H9 (cell line): ENCODE results near the gene SLC35B2. TPM values are rescaled to one million over a fixed set of nuclear protein-coding genes. Genes with fewer than 3 reads are reported as not detected.

Source experiments
- DNase-seq: peaks from one replicate; pipeline ENCODE4 v3.0.0-alpha.2; 2017
- H2AFZ ChIP-seq: one replicate; pipeline ENCODE4 v1.6.1; 2013; ENCODE audit warnings: mild to moderate bottlenecking, low read length, control low read depth, moderate library complexity
- H2AK5ac ChIP-seq: 2 replicates; pipeline ENCODE4 v1.6.1; 2013; ENCODE audit warnings: low read length, control low read depth, mixed read lengths; ENCODE audit not compliant: insufficient read length
- H2BK120ac ChIP-seq: one replicate; pipeline ENCODE4 v1.6.1; 2013; ENCODE audit warnings: low read depth, mild to moderate bottlenecking, low read length, control low read depth, inconsistent platforms; ENCODE audit not compliant: poor library complexity, severe bottlenecking
- H2BK12ac ChIP-seq: 2 replicates; pipeline ENCODE4 v1.6.1; 2013; ENCODE audit warnings: low read length, control low read depth, mixed read lengths, low read depth; ENCODE audit not compliant: insufficient read length
- H2BK15ac ChIP-seq: 2 replicates; pipeline ENCODE4 v1.6.1; 2013; ENCODE audit warnings: low read depth, low read length, control low read depth
- H2BK20ac ChIP-seq: one replicate; pipeline ENCODE4 v1.6.1; 2013; ENCODE audit warnings: low read depth, mild to moderate bottlenecking, low read length, control low read depth, inconsistent platforms; ENCODE audit not compliant: poor library complexity, severe bottlenecking
- H2BK5ac ChIP-seq: 2 replicates; pipeline ENCODE4 v1.6.1; 2013; ENCODE audit warnings: low read length, control low read depth, mixed read lengths; ENCODE audit not compliant: insufficient read length
- H3K14ac ChIP-seq: 2 replicates; pipeline ENCODE4 v1.6.1; 2013; ENCODE audit warnings: low read length, control low read depth; ENCODE audit not compliant: insufficient read depth
- H3K18ac ChIP-seq: 2 replicates; pipeline ENCODE4 v1.6.1; 2013; ENCODE audit warnings: low read depth, mild to moderate bottlenecking, mixed read lengths, low read length, control low read depth; ENCODE audit not compliant: insufficient read length
- H3K23ac ChIP-seq: 2 replicates; pipeline ENCODE4 v1.6.1; 2013; ENCODE audit warnings: low read length, control low read depth, mixed read lengths, low read depth; ENCODE audit not compliant: insufficient read length
- H3K23me2 ChIP-seq: 2 replicates; pipeline ENCODE4 v1.6.1; 2013; ENCODE audit warnings: low read depth, mild to moderate bottlenecking, mixed read lengths, low read length, control low read depth; ENCODE audit not compliant: insufficient read length, poor library complexity, severe bottlenecking
- H3K27ac ChIP-seq: 2 replicates; pipeline ENCODE4 v1.5.1; 2013; ENCODE audit warnings: low read length, control low read depth, mixed read lengths, low read depth; ENCODE audit not compliant: insufficient read length
- H3K27me3 ChIP-seq: 2 replicates; pipeline ENCODE4 v1.6.1; 2013; ENCODE audit warnings: low read length, control low read depth, inconsistent platforms; ENCODE audit not compliant: insufficient read depth
- H3K4ac ChIP-seq: 2 replicates; pipeline ENCODE4 v1.6.1; 2013; ENCODE audit warnings: low read depth, mild to moderate bottlenecking, control low read depth, inconsistent platforms, low read length, moderate library complexity
- H3K4me1 ChIP-seq: 2 replicates; pipeline ENCODE4 v1.6.1; 2013; ENCODE audit warnings: low read length, control low read depth, inconsistent platforms; ENCODE audit not compliant: insufficient read depth
- H3K4me2 ChIP-seq: 2 replicates; pipeline ENCODE4 v1.6.1; 2013; ENCODE audit warnings: low read length, control low read depth, mixed read lengths; ENCODE audit not compliant: insufficient read length, insufficient read depth
- H3K56ac ChIP-seq: 2 replicates; pipeline ENCODE4 v1.6.1; 2013; ENCODE audit warnings: low read depth, mild to moderate bottlenecking, mixed read lengths, low read length, control low read depth; ENCODE audit not compliant: insufficient read length
- H3K79me1 ChIP-seq: 2 replicates; pipeline ENCODE4 v1.6.1; 2013; ENCODE audit warnings: low read depth, mild to moderate bottlenecking, moderate library complexity, low read length, control low read depth, inconsistent platforms; ENCODE audit not compliant: insufficient read depth, poor library complexity, severe bottlenecking
- H3K79me2 ChIP-seq: 2 replicates; pipeline ENCODE4 v1.6.1; 2013; ENCODE audit warnings: low read length, control low read depth, inconsistent platforms; ENCODE audit not compliant: insufficient read depth
- H3K9ac ChIP-seq: 2 replicates; pipeline ENCODE4 v1.6.1; 2013; ENCODE audit warnings: low read length, control low read depth, mixed read lengths; ENCODE audit not compliant: insufficient read length; ENCODE audit errors: extremely low read depth
- H3K9me3 ChIP-seq: one replicate; pipeline ENCODE4 v1.6.1; 2013; ENCODE audit warnings: low read depth, low read length, inconsistent platforms; ENCODE audit not compliant: control insufficient read depth
- H3T11ph ChIP-seq: one replicate; pipeline ENCODE4 v1.6.1; 2013; ENCODE audit warnings: mild to moderate bottlenecking, low read length, control low read depth, inconsistent platforms
- H4K20me1 ChIP-seq: one replicate; pipeline ENCODE4 v1.6.1; 2013; ENCODE audit not compliant: control insufficient read depth, insufficient read length, insufficient read depth
- H4K5ac ChIP-seq: 2 replicates; pipeline ENCODE4 v1.6.1; 2013; ENCODE audit warnings: low read depth, mild to moderate bottlenecking, mixed read lengths, low read length, control low read depth; ENCODE audit not compliant: insufficient read length
- H4K8ac ChIP-seq: replicated peaks from 2 replicates; pipeline ENCODE4 v1.6.1; 2013; ENCODE audit warnings: low read length, control low read depth, mixed read lengths, low read depth; ENCODE audit not compliant: insufficient read length
- H4K91ac ChIP-seq: 2 replicates; pipeline ENCODE4 v1.6.1; 2013; ENCODE audit warnings: low read depth, mild to moderate bottlenecking, moderate library complexity, mixed read lengths, low read length, control low read depth; ENCODE audit not compliant: insufficient read length
- H3K27ac Mint-ChIP-seq, 3 experiments: 2 replicates in 2 of 3; 3 replicates in 1 of 3; pipeline ENCODE4 v1.8.0; 2020 to 2021; ENCODE audit warnings: mixed read lengths in 3 of 3, mild to moderate bottlenecking in 1 of 3, moderate library complexity in 1 of 3
- H3K27me3 Mint-ChIP-seq: 2 replicates; pipeline ENCODE4 v1.8.0; 2021; ENCODE audit warnings: low read depth, mild to moderate bottlenecking, moderate library complexity, mixed read lengths
- H3K36me3 Mint-ChIP-seq, 3 experiments: 2 replicates in 2 of 3; 3 replicates in 1 of 3; pipeline ENCODE4 v1.8.0; 2020 to 2021; ENCODE audit warnings: low read depth in 3 of 3, mixed read lengths in 3 of 3; ENCODE audit not compliant: insufficient read depth in 1 of 3
- H3K4me1 Mint-ChIP-seq, 2 experiments: 2 replicates each; pipeline ENCODE4 v1.8.0; 2020; ENCODE audit warnings: mixed read lengths in 2 of 2
- H3K4me3 Mint-ChIP-seq, 2 experiments: 2 replicates in 1 of 2; 3 replicates in 1 of 2; pipeline ENCODE4 v1.8.0; 2020 to 2021; ENCODE audit warnings: mild to moderate bottlenecking in 2 of 2, mixed read lengths in 2 of 2, moderate library complexity in 1 of 2
- H3K9me3 Mint-ChIP-seq, 2 experiments: 2 replicates in 1 of 2; 3 replicates in 1 of 2; pipeline ENCODE4 v1.8.0; 2020; ENCODE audit warnings: mild to moderate bottlenecking in 2 of 2, mixed read lengths in 2 of 2, moderate library complexity in 1 of 2
- CTCF ChIP-seq: fragments of 200-600 bp; sonication (generic); conservative IDR thresholded peaks from 3 replicates; pipeline ENCODE4 v1.8.0; 2021; ENCODE audit warnings: antibody characterized with exemption, mild to moderate bottlenecking
- WGBS: extraction: QIAGEN DNeasy Blood & Tissue Kit; methylation state at CpG from one replicate; pipeline ENCODE4 v1.1.7; 2013; ENCODE audit warnings: missing lambda C conversion rate, low lambda C conversion rate, mixed read lengths; ENCODE audit not compliant: insufficient read length; ENCODE audit errors: extremely low coverage; 5-methylcytosine and 5-hydroxymethylcytosine counted together
- total RNA-seq: library from RNA; stranded (reverse); gene quantifications from 2 replicates; pipeline ENCODE4 v1.2.1, GENCODE V29; 2021

SLC35B2 gene
- total RNA-seq, 1 experiment from 2014 or later = 34.5 TPM

GRCh38 chr6:44253307-44254101, 3.8 kb downstream of the SLC35B2 start:
- no CpG with 5 or more reads among the region's 10 CpGs for WGBS
- H3K79me1 ChIP-seq = no peaks in the 10 kb centered on the region
- H2BK120ac ChIP-seq = no peak overlapping the region
- H3K79me2 ChIP-seq = peaks cover 11% of the 10 kb centered on the region; the same call in 1 of the 2 replicates
- DNase-seq = peak; percentile 75
- no peaks in the 10 kb centered on the region for H4K20me1 ChIP-seq
- peak; percentile 73 for TF ChIP-seq CTCF
- Mint-ChIP-seq H3K36me3 (peaks cover 56 to 81% (median 74%) of the 10 kb centered on the region in 3 experiments), H3K27ac (peak overlapping the region; percentile 24 to 92 (median 77); a peak in 3 of 7 replicates), H3K4me1 (peaks cover 58 to 63% of the 10 kb centered on the region in 2 experiments), H3K9me3 (no peaks in the 10 kb centered on the region), H3K4me3 (peak overlapping the region; percentile 5 to 63; a peak in 3 of 5 replicates), H3K27me3 (peaks cover 11% of the 10 kb centered on the region)
- H3K27ac ChIP-seq = no peak overlapping the region
- H3K27me3 ChIP-seq = no peaks in the 10 kb centered on the region
- H3K4me1 ChIP-seq = peaks cover 5% of the 10 kb centered on the region; the same call in 1 of the 2 replicates
- no peak overlapping the region for H3K4me2 ChIP-seq
- H3K56ac ChIP-seq = no peak overlapping the region
- H3K23me2 ChIP-seq = peaks cover 8% of the 10 kb centered on the region
- H2AFZ ChIP-seq = no peak overlapping the region
- H3K4ac ChIP-seq = no peak overlapping the region
- no peak overlapping the region for H2BK12ac ChIP-seq
- H2BK5ac ChIP-seq = no peak overlapping the region
- no peak overlapping the region for H4K5ac ChIP-seq
- H3K18ac ChIP-seq = no peak overlapping the region
- no peak overlapping the region for H4K91ac ChIP-seq
- no peak overlapping the region for H2BK15ac ChIP-seq
- no peak overlapping the region for H2BK20ac ChIP-seq
- no peak overlapping the region for H3K9ac ChIP-seq
- no peak overlapping the region for H3T11ph ChIP-seq
- H3K9me3 ChIP-seq = no peaks in the 10 kb centered on the region
- no peak overlapping the region for H3K14ac ChIP-seq
- H2AK5ac ChIP-seq = no peak overlapping the region
- H3K23ac ChIP-seq = no peak overlapping the region
- H4K8ac ChIP-seq = no peak overlapping the region
